ENCODE measurements around the gene LIN7A.
"Not testable (repeated sequence)": the region's sequence is repeated elsewhere in the genome, so short reads cannot be mapped to it uniquely, and the experiment has no call there.

LIN7A gene

DNA sequence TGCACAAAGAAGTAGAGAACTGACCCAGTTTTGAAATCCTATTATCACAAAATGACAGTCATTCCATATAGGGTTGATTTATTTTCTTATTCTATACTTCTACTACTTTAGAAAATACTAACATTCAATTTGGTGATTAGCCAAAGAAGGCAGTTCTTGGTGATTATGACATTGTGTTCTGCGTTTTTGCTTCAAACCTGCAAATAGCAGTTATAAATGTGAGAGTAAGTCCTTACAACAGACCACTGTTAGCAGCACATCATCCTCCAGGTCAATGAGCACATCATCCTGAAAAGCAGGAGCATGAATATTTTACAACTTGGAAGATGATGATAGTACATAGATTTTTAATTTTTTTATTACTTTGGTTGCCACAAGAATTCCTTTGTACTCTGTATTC is 53.1 kb downstream of the LIN7A start:
- H3K4me1 ChIP-seq (ENCODE audit: insufficient read depth, low read length, severe bottlenecking): no peaks in the 10 kb centered on the region
- no peaks in the 10 kb centered on the region for H3K9me3 ChIP-seq (ENCODE audit: low read length)
- no peaks in the 10 kb centered on the region for H3K9me2 ChIP-seq (ENCODE audit: low read depth, low read length)
- no peak overlapping the region for H2AFZ ChIP-seq (ENCODE audit: low read length)
- no peaks in the 10 kb centered on the region for H3K36me3 ChIP-seq (ENCODE audit: insufficient read depth, low read length)
- no peaks in the 10 kb centered on the region for H3K79me2 ChIP-seq (ENCODE audit: insufficient read depth, low read length)
- no peak overlapping the region for H3K4me2 ChIP-seq (ENCODE audit: low read length)
- no peak overlapping the region for H3K27ac ChIP-seq (ENCODE audit: low read depth, low read length, poor library complexity, severe bottlenecking)
- TF ChIP-seq, protein P1, sequence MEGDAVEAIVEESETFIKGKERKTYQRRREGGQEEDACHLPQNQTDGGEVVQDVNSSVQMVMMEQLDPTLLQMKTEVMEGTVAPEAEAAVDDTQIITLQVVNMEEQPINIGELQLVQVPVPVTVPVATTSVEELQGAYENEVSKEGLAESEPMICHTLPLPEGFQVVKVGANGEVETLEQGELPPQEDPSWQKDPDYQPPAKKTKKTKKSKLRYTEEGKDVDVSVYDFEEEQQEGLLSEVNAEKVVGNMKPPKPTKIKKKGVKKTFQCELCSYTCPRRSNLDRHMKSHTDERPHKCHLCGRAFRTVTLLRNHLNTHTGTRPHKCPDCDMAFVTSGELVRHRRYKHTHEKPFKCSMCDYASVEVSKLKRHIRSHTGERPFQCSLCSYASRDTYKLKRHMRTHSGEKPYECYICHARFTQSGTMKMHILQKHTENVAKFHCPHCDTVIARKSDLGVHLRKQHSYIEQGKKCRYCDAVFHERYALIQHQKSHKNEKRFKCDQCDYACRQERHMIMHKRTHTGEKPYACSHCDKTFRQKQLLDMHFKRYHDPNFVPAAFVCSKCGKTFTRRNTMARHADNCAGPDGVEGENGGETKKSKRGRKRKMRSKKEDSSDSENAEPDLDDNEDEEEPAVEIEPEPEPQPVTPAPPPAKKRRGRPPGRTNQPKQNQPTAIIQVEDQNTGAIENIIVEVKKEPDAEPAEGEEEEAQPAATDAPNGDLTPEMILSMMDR (IDR thresholded peaks at IDR 0.05; ENCODE audit: low read length): no peak
- TF ChIP-seq EZH2 (IDR thresholded peaks at IDR 0.05; ENCODE audit: borderline replicate concordance, low read length): no peak
- no peak overlapping the region for H3K4me3 ChIP-seq (ENCODE audit: low read depth, low read length, poor library complexity, severe bottlenecking)
- H3K27me3 ChIP-seq (ENCODE audit: insufficient read depth, low read length): no peaks in the 10 kb centered on the region
- no peaks in the 10 kb centered on the region for H4K20me1 ChIP-seq (ENCODE audit: insufficient read depth, low read length)
- H3F3A ChIP-seq (ENCODE audit: insufficient read depth, low read length): no peaks in the 10 kb centered on the region
- H3K9ac ChIP-seq (ENCODE audit: low read length): no peak overlapping the region

DNA sequence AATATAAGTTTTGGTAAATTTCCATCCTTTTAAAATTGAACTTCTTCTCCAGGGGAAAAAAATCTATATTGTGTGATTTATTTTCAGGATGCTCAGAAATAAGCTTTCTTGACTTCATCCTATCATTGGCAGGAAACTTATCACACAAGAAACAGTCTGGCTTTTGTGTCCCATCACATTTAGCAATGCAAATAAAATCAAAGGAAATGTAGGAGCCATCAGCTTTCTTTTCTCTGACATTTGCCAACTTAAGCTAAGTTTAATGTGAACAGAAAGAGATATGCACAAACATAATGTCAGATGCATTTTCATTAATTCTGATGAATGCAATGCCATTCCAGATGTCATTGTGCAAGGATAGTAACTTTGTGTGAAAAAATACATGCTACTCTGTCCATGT is 56.6 kb downstream of the LIN7A start:
- Histone ChIP-seq H3F3A (ENCODE audit: insufficient read depth, low read length) (no peaks in the 10 kb centered on the region), H3K9me2 (ENCODE audit: low read depth, low read length) (no peaks in the 10 kb centered on the region), H4K20me1 (ENCODE audit: insufficient read depth, low read length) (no peaks in the 10 kb centered on the region), H2AFZ (ENCODE audit: low read length) (no peak overlapping the region), H3K9ac (ENCODE audit: low read length) (no peak overlapping the region), H3K36me3 (ENCODE audit: insufficient read depth, low read length) (no peaks in the 10 kb centered on the region), H3K4me3 (ENCODE audit: low read depth, low read length, poor library complexity, severe bottlenecking) (no peak overlapping the region), H3K9me3 (ENCODE audit: low read length) (no peaks in the 10 kb centered on the region), H3K79me2 (ENCODE audit: insufficient read depth, low read length) (no peaks in the 10 kb centered on the region), H3K27me3 (ENCODE audit: insufficient read depth, low read length) (no peaks in the 10 kb centered on the region), H3K4me1 (ENCODE audit: insufficient read depth, low read length, severe bottlenecking) (no peaks in the 10 kb centered on the region), H3K27ac (ENCODE audit: low read depth, low read length, poor library complexity, severe bottlenecking) (no peak overlapping the region), H3K4me2 (ENCODE audit: low read length) (no peak overlapping the region)
- TF ChIP-seq, protein P1 (IDR thresholded peaks at IDR 0.05; ENCODE audit: low read length): no peak
- no peak for TF ChIP-seq EZH2 (IDR thresholded peaks at IDR 0.05; ENCODE audit: borderline replicate concordance, low read length)

DNA sequence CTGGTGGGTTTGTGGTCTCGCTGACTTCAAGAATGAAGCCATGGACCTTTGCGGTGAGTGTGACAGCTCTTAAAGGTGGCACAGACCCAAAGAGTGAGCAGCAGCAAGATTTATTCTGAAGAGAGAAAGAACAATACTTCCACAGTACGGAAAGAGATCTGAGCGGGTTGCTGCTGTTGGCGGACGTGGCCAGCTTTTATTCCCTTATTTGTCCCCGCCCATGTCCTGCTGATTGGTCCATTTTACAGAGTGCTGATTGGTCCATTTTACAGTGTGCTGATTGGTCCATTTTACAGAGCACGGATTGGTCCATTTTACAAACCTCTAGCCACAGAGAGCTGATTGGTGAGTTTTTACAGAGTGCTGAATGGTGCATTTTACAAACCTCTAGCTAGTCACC is 59.3 kb downstream of the LIN7A start:
- H3K9ac ChIP-seq (ENCODE audit: low read length); H3K79me2 ChIP-seq (ENCODE audit: insufficient read depth, low read length); H4K20me1 ChIP-seq (ENCODE audit: insufficient read depth, low read length); H3K27ac ChIP-seq (ENCODE audit: low read depth, low read length, poor library complexity, severe bottlenecking); H3K27me3 ChIP-seq (ENCODE audit: insufficient read depth, low read length); H3K36me3 ChIP-seq (ENCODE audit: insufficient read depth, low read length); H3K9me2 ChIP-seq (ENCODE audit: low read depth, low read length); H3F3A ChIP-seq (ENCODE audit: insufficient read depth, low read length); H3K4me2 ChIP-seq (ENCODE audit: low read length); H3K4me3 ChIP-seq (ENCODE audit: low read depth, low read length, poor library complexity, severe bottlenecking); H2AFZ ChIP-seq (ENCODE audit: low read length); H3K9me3 ChIP-seq (ENCODE audit: low read length); H3K4me1 ChIP-seq (ENCODE audit: insufficient read depth, low read length, severe bottlenecking): not testable (repeated sequence)

DNA sequence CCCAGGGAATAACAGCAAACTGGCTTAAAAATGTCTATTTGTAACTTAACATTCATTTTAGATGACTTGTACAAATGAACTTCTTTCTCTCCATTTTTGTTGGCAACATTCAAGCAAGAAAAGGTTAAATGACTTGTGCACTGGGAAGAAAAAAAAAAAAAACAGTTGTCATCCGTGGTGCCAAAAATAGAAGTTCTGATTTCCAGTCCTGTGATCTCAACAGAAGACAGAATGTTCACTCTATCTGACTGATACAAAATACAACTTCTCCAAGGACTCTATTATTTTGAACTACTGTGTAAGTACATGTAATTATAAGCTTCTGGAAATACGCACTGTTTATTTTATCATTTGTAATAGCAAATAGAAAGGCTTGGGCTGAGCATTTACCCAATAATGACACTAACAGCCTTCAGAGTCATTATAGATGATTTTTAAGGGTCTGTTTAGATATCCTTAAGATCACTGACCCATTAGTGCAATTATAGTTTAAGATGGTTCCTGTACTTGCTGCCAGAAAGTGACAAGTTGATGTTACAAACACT is 59.9 kb downstream of the LIN7A start:
- H3K4me1 ChIP-seq (ENCODE audit: insufficient read depth, low read length, severe bottlenecking): no peaks in the 10 kb centered on the region
- TF ChIP-seq, protein P1 (IDR thresholded peaks at IDR 0.05; ENCODE audit: low read length): no peak
- TF ChIP-seq EZH2 (IDR thresholded peaks at IDR 0.05; ENCODE audit: borderline replicate concordance, low read length): no peak
- no peaks in the 10 kb centered on the region for H3K79me2 ChIP-seq (ENCODE audit: insufficient read depth, low read length)
- H2AFZ ChIP-seq (ENCODE audit: low read length): no peak overlapping the region
- H3K9ac ChIP-seq (ENCODE audit: low read length): no peak overlapping the region
- no peaks in the 10 kb centered on the region for H3K36me3 ChIP-seq (ENCODE audit: insufficient read depth, low read length)
- H3K9me2 ChIP-seq (ENCODE audit: low read depth, low read length): no peaks in the 10 kb centered on the region
- no peaks in the 10 kb centered on the region for H3K9me3 ChIP-seq (ENCODE audit: low read length)
- no peak overlapping the region for H3K4me2 ChIP-seq (ENCODE audit: low read length)
- H3K27ac ChIP-seq (ENCODE audit: low read depth, low read length, poor library complexity, severe bottlenecking): no peak overlapping the region
- H3K4me3 ChIP-seq (ENCODE audit: low read depth, low read length, poor library complexity, severe bottlenecking): no peak overlapping the region
- H3K27me3 ChIP-seq (ENCODE audit: insufficient read depth, low read length): no peaks in the 10 kb centered on the region
- H3F3A ChIP-seq (ENCODE audit: insufficient read depth, low read length): no peaks in the 10 kb centered on the region
- no peaks in the 10 kb centered on the region for H4K20me1 ChIP-seq (ENCODE audit: insufficient read depth, low read length)

Measured in OCI-LY1 (cell line).